Measurements from ENCODE around the gene SLC6A5. TPM values are rescaled to one million over a fixed set of nuclear protein-coding genes. Genes with fewer than 3 reads are reported as not detected.

SLC6A5 gene
- total RNA-seq, 6 donors from 2014 or later: not detected

GRCh38 chr11:20618083-20618482, 18.7 kb downstream of the SLC6A5 start:
- Histone ChIP-seq H3K4me3 (no peak overlapping the region), H3K4me1 (no peaks in the 10 kb centered on the region), H3K9me3 (no peaks in the 10 kb centered on the region), H3K36me3 (no peaks in the 10 kb centered on the region), H3K27ac (no peak overlapping the region), H3K27me3 (no peaks in the 10 kb centered on the region)
- TF ChIP-seq POLR2AphosphoS5 (IDR thresholded peaks at IDR 0.05) (no peak), POLR2A (IDR thresholded peaks at IDR 0.05) (no peak), EP300 (IDR thresholded peaks at IDR 0.05) (no peak), CTCF (IDR thresholded peaks at IDR 0.05) (no peak)
- WGBS, 2 donors: 46 to 65% methylated on average over 1 of the region's 1 CpG
- no peak for DNase-seq
- no peak for ATAC-seq (ENCODE audit: low FRiP score in 2 of 2)

GRCh38 chr11:20620988-20621387, 21.6 kb downstream of the SLC6A5 start:
- Histone ChIP-seq H3K9me3 (no peaks in the 10 kb centered on the region), H3K36me3 (no peaks in the 10 kb centered on the region), H3K27ac (no peak overlapping the region), H3K27me3 (no peaks in the 10 kb centered on the region), H3K4me1 (no peaks in the 10 kb centered on the region), H3K4me3 (no peak overlapping the region)
- DNase-seq: no peak
- TF ChIP-seq EP300 (IDR thresholded peaks at IDR 0.05) (no peak), CTCF (IDR thresholded peaks at IDR 0.05) (no peak), POLR2AphosphoS5 (IDR thresholded peaks at IDR 0.05) (no peak)
- no peak for ATAC-seq (ENCODE audit: low FRiP score in 2 of 2)
- 69 to 71% methylated on average over 2 of the region's 2 CpGs for WGBS, 2 donors

GRCh38 chr11:20621679-20622078, 22.3 kb downstream of the SLC6A5 start:
- H3K9me3 ChIP-seq: no peaks in the 10 kb centered on the region
- H3K36me3 ChIP-seq: no peaks in the 10 kb centered on the region
- WGBS, 2 donors: 28 to 51% methylated on average over 6 of the region's 6 CpGs
- no peak for TF ChIP-seq CTCF (IDR thresholded peaks at IDR 0.05)
- TF ChIP-seq EP300 (IDR thresholded peaks at IDR 0.05): no peak
- no peaks in the 10 kb centered on the region for H3K27me3 ChIP-seq
- H3K4me3 ChIP-seq: no peak overlapping the region
- H3K27ac ChIP-seq: no peak overlapping the region
- H3K4me1 ChIP-seq: no peaks in the 10 kb centered on the region
- no peak for DNase-seq
- no peak for ATAC-seq (ENCODE audit: low FRiP score in 2 of 2)

- no peak for DNase-seq
- no peak for ATAC-seq (ENCODE audit: low FRiP score in 2 of 2)
- no peak overlapping the region for H3K4me3 ChIP-seq
- no peaks in the 10 kb centered on the region for H3K9me3 ChIP-seq
- WGBS, 2 donors: 34 to 45% methylated on average over 4 of the region's 4 CpGs
- no peaks in the 10 kb centered on the region for H3K4me1 ChIP-seq
- H3K27me3 ChIP-seq: no peaks in the 10 kb centered on the region
- no peaks in the 10 kb centered on the region for H3K36me3 ChIP-seq
- no peak overlapping the region for H3K27ac ChIP-seq
- TF ChIP-seq POLR2A (IDR thresholded peaks at IDR 0.05) (no peak), EP300 (IDR thresholded peaks at IDR 0.05) (no peak), POLR2AphosphoS5 (IDR thresholded peaks at IDR 0.05) (no peak), CTCF (IDR thresholded peaks at IDR 0.05) (no peak)
These were observed 23.8 kb downstream of the SLC6A5 start for GRCh38 chr11:20623252-20623651.

GRCh38 chr11:20626279-20626678, 26.9 kb downstream of the SLC6A5 start:
- 68 to 70% methylated on average over 4 of the region's 4 CpGs for WGBS, 2 donors
- Histone ChIP-seq H3K4me3 (no peak overlapping the region), H3K9me3 (peaks cover 0 to 3% (median 0%) of the 10 kb centered on the region in 4 donors), H3K27me3 (no peaks in the 10 kb centered on the region), H3K4me1 (no peaks in the 10 kb centered on the region), H3K36me3 (no peaks in the 10 kb centered on the region), H3K27ac (no peak overlapping the region)
- DNase-seq: no peak
- TF ChIP-seq CTCF (IDR thresholded peaks at IDR 0.05) (no peak), POLR2AphosphoS5 (IDR thresholded peaks at IDR 0.05) (no peak)
- no peak for ATAC-seq (ENCODE audit: low FRiP score in 2 of 2)
